Upper lobe of left lung (tissue), 4 donors: ENCODE results near the gene PCBP3.

Experiments used
- CTCF ChIP-seq, 6 experiments: fragments of 450-650 bp in 4 of 6; fragments of 200-600 bp in 2 of 6; sonication (generic) in 2 of 6; IDR thresholded peaks; one replicate each; pipeline ENCODE4 v1.5.1; 2016 to 2019; ENCODE audit warnings: antibody characterized with exemption in 6 of 6
- POLR2A ChIP-seq, 4 donors: fragments of 450-650 bp; IDR thresholded peaks; one replicate each; pipeline ENCODE4 v1.5.1; 2016 to 2017; ENCODE audit warnings: antibody characterized with exemption in 4 of 4, mild to moderate bottlenecking in 2 of 4
- POLR2AphosphoS5 ChIP-seq, 2 donors: sonication (generic); formaldehyde crosslinking; IDR thresholded peaks; one replicate each; pipeline ENCODE4 v1.5.1; 2017; ENCODE audit warnings: antibody characterized with exemption in 2 of 2

DNA sequence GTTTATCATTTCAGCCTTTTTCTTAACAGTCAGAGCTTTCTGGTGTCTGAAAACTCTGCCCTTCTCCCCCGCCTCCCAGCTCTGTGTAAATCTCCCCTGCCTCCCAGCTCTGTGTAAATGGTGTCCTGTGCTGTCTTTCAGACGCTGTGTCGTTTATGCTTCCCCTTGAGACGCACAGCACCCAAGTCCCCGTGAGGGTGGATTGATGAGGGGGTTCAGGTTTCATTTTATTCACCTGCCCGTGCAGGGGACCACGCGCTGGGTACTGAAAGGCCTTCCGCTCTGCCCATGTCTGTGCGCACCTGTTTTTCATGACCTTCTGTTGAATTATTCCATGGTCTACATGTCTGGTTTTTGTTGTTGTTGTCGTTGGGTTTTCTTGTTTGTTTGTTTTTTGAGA is 229.9 kb downstream of the PCBP3 start:
- TF ChIP-seq POLR2AphosphoS5 (IDR thresholded peaks at IDR 0.05) (no peak), CTCF (IDR thresholded peaks at IDR 0.05) (no peak), POLR2A (IDR thresholded peaks at IDR 0.05) (no peak)
